Karpas-422 (cell line): Measurements from ENCODE around the gene ADAM15. TPM values are rescaled to one million over a fixed set of nuclear protein-coding genes. Genes with fewer than 3 reads are reported as not detected.

Experiments used
- DNase-seq: peaks from one replicate; pipeline ENCODE4 v3.0.0-alpha.2; 2015
- H2AFZ ChIP-seq: fragments of 200-600 bp; sonication (generic); 2 replicates; pipeline ENCODE4 v1.6.1; 2014; ENCODE audit warnings: antibody characterized with exemption, low read length, mixed read lengths
- H3K27ac ChIP-seq: fragments of 200-600 bp; sonication (generic); 2 replicates; pipeline ENCODE4 v1.5.1; 2014; ENCODE audit warnings: mild to moderate bottlenecking, low read length, moderate library complexity
- H3K27me3 ChIP-seq: fragments of 200-600 bp; sonication (generic); 2 replicates; pipeline ENCODE4 v1.6.1; 2014; ENCODE audit warnings: low read length, mixed read lengths
- H3K36me3 ChIP-seq: fragments of 200-600 bp; sonication (generic); 2 replicates; pipeline ENCODE4 v1.6.1; 2014; ENCODE audit warnings: low read length, mixed read lengths; ENCODE audit not compliant: insufficient read depth
- H3K4me1 ChIP-seq: fragments of 200-600 bp; sonication (generic); 2 replicates; pipeline ENCODE4 v1.6.1; 2014; ENCODE audit warnings: mild to moderate bottlenecking, low read length, mixed read lengths
- H3K4me2 ChIP-seq: fragments of 200-600 bp; sonication (generic); 2 replicates; pipeline ENCODE4 v1.6.1; 2014; ENCODE audit warnings: low read length, low read depth, mild to moderate bottlenecking; ENCODE audit not compliant: poor library complexity, severe bottlenecking
- H3K4me3 ChIP-seq: fragments of 200-600 bp; sonication (generic); 2 replicates; pipeline ENCODE4 v1.5.1; 2014; ENCODE audit warnings: mild to moderate bottlenecking, antibody characterized with exemption, low read length, mixed read lengths
- H3K79me2 ChIP-seq: fragments of 200-600 bp; sonication (generic); 2 replicates; pipeline ENCODE4 v1.6.1; 2014; ENCODE audit warnings: mild to moderate bottlenecking, low read length, mixed read lengths
- H3K9ac ChIP-seq: fragments of 200-600 bp; sonication (generic); 2 replicates; pipeline ENCODE4 v1.6.0; 2014; ENCODE audit warnings: low read length
- H3K9me2 ChIP-seq: fragments of 200-600 bp; sonication (generic), shearing (Covaris generic); replicated peaks from 2 replicates; pipeline ENCODE4 v1.6.0; 2014; ENCODE audit warnings: mild to moderate bottlenecking, low read length, moderate library complexity; ENCODE audit not compliant: insufficient read depth
- H3K9me3 ChIP-seq: fragments of 300-700, 200-600 bp; sonication (generic); 2 replicates; pipeline ENCODE4 v1.6.1; 2014; ENCODE audit warnings: low read length, mixed read lengths
- H4K20me1 ChIP-seq: fragments of 200-600 bp; sonication (generic); 2 replicates; pipeline ENCODE4 v1.6.1; 2014; ENCODE audit warnings: mild to moderate bottlenecking, antibody characterized with exemption, low read length, low read depth; ENCODE audit not compliant: insufficient read depth
- total RNA-seq: library from RNA; depleted of rRNA; stranded (reverse); fragments of >200 nt; shearing (Covaris generic); gene quantifications from 2 replicates; pipeline ENCODE4 v1.2.3, GENCODE V29; 2014; ENCODE audit warnings: low replicate concordance

The ADAM15 gene
- total RNA-seq, 1 experiment from 2014 or later = 33.6 TPM

- no peaks in the 10 kb centered on the region for H3K79me2 ChIP-seq
- no peaks in the 10 kb centered on the region for H3K9me3 ChIP-seq
- H3K9me2 ChIP-seq = no peaks in the 10 kb centered on the region
- H2AFZ ChIP-seq = no peak overlapping the region
- H3K4me1 ChIP-seq = peaks cover 61% of the 10 kb centered on the region
- no peaks in the 10 kb centered on the region for H3K27me3 ChIP-seq
- no peaks in the 10 kb centered on the region for H3K36me3 ChIP-seq
- H3K9ac ChIP-seq = peak overlapping the region; percentile 62
- peak overlapping the region; percentile 68; the same call in 1 of the 2 replicates for H3K4me3 ChIP-seq
- H4K20me1 ChIP-seq = 0 out of 2 replicates have a peak, but pooled peaks cover 3% of the 10 kb centered on the region
- no peak overlapping the region for H3K27ac ChIP-seq
- DNase-seq = no peak
- peak overlapping the region; percentile 78 for H3K4me2 ChIP-seq
Measured at GRCh38 chr1:155079487-155080311, 28.6 kb downstream of the ADAM15 start.

- H3K9me2 ChIP-seq = no peaks in the 10 kb centered on the region
- H4K20me1 ChIP-seq = 0 out of 2 replicates have a peak, but pooled peaks cover 3% of the 10 kb centered on the region
- H3K4me3 ChIP-seq = no peak overlapping the region; the same call in 1 of the 2 replicates
- peaks cover 64% of the 10 kb centered on the region for H3K4me1 ChIP-seq
- no peak overlapping the region for H2AFZ ChIP-seq
- H3K79me2 ChIP-seq = no peaks in the 10 kb centered on the region
- peak; percentile 61 for DNase-seq
- H3K9ac ChIP-seq = 0 out of 2 replicates have a peak overlapping the region, but pooled peaks have one; percentile 2
- H3K9me3 ChIP-seq = no peaks in the 10 kb centered on the region
- no peak overlapping the region for H3K27ac ChIP-seq
- H3K36me3 ChIP-seq = no peaks in the 10 kb centered on the region
- H3K4me2 ChIP-seq = peak overlapping the region; percentile 46
- no peaks in the 10 kb centered on the region for H3K27me3 ChIP-seq
Measured at GRCh38 chr1:155080312-155081228, 29.5 kb downstream of the ADAM15 start.

GRCh38 chr1:155081472-155082300 is 30.6 kb downstream of the ADAM15 start:
- Histone ChIP-seq H3K4me3 (no peak overlapping the region), H3K4me2 (peak overlapping the region; percentile 17), H3K9me2 (no peaks in the 10 kb centered on the region), H3K9ac (no peak overlapping the region), H3K27me3 (no peaks in the 10 kb centered on the region), H4K20me1 (0 out of 2 replicates have a peak, but pooled peaks cover 3% of the 10 kb centered on the region), H3K79me2 (no peaks in the 10 kb centered on the region), H2AFZ (no peak overlapping the region), H3K9me3 (no peaks in the 10 kb centered on the region), H3K36me3 (no peaks in the 10 kb centered on the region), H3K27ac (no peak overlapping the region), H3K4me1 (peaks cover 74% of the 10 kb centered on the region)
- no peak for DNase-seq

GRCh38 chr1:155082301-155083051 is 31.4 kb downstream of the ADAM15 start:
- DNase-seq = peak; percentile 62
- H4K20me1 ChIP-seq = 0 out of 2 replicates have a peak, but pooled peaks cover 3% of the 10 kb centered on the region
- H2AFZ ChIP-seq = no peak overlapping the region
- H3K9me2 ChIP-seq = no peaks in the 10 kb centered on the region
- no peaks in the 10 kb centered on the region for H3K36me3 ChIP-seq
- no peak overlapping the region for H3K27ac ChIP-seq
- no peak overlapping the region for H3K9ac ChIP-seq
- H3K4me1 ChIP-seq = peaks cover 78% of the 10 kb centered on the region
- peak overlapping the region; percentile 3 for H3K4me2 ChIP-seq
- no peak overlapping the region for H3K4me3 ChIP-seq
- no peaks in the 10 kb centered on the region for H3K79me2 ChIP-seq
- no peaks in the 10 kb centered on the region for H3K9me3 ChIP-seq
- no peaks in the 10 kb centered on the region for H3K27me3 ChIP-seq

DNA sequence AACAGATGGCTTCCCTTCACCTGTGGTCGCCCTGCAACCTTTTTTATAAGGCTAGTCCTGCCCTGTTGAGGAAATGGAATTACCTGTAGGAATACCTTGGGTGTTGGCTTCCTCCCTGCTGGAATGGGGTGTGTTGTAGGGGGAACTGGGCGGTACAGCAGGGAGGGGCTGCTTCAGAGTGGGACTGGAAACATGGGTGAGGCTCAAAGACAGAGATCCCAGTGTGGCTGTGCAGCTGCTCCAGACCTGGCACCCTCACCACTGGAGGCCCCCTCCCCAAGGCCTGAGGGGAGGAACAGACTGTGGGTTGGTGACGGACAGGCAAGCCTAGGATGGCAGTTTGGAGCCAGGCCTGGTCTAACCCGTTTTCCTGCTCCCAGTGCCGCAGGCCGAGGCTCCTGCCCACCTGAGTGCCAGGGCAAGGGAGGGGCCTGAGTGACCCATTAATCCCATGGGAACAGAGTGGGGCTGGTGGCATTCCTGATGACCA is 32.0 kb downstream of the ADAM15 start:
- H3K36me3 ChIP-seq = no peaks in the 10 kb centered on the region
- H3K9ac ChIP-seq = no peak overlapping the region
- no peaks in the 10 kb centered on the region for H3K27me3 ChIP-seq
- no peak overlapping the region for H3K27ac ChIP-seq
- no peak overlapping the region for H3K4me3 ChIP-seq
- H3K9me3 ChIP-seq = no peaks in the 10 kb centered on the region
- no peak overlapping the region for H2AFZ ChIP-seq
- H3K4me2 ChIP-seq = peak overlapping the region; percentile 3
- H4K20me1 ChIP-seq = 0 out of 2 replicates have a peak, but pooled peaks cover 3% of the 10 kb centered on the region
- no peak for DNase-seq
- H3K4me1 ChIP-seq = peaks cover 78% of the 10 kb centered on the region
- H3K79me2 ChIP-seq = no peaks in the 10 kb centered on the region
- no peaks in the 10 kb centered on the region for H3K9me2 ChIP-seq

- H3K27ac ChIP-seq = no peak overlapping the region
- peaks cover 70% of the 10 kb centered on the region for H3K4me1 ChIP-seq
- 0 out of 2 replicates have a peak overlapping the region, but pooled peaks have one; percentile 2 for H2AFZ ChIP-seq
- no peaks in the 10 kb centered on the region for H3K79me2 ChIP-seq
- no peaks in the 10 kb centered on the region for H4K20me1 ChIP-seq
- H3K27me3 ChIP-seq = no peaks in the 10 kb centered on the region
- peak; percentile 85 for DNase-seq
- no peaks in the 10 kb centered on the region for H3K9me3 ChIP-seq
- H3K36me3 ChIP-seq = no peaks in the 10 kb centered on the region
- peak overlapping the region; percentile 73 for H3K9ac ChIP-seq
- H3K4me2 ChIP-seq = peak overlapping the region; percentile 92
- no peaks in the 10 kb centered on the region for H3K9me2 ChIP-seq
- peak overlapping the region; percentile 67 for H3K4me3 ChIP-seq
Measured at GRCh38 chr1:155083865-155084721, 33.0 kb downstream of the ADAM15 start.
